ENCODE results near the gene GCGR.

DNA sequence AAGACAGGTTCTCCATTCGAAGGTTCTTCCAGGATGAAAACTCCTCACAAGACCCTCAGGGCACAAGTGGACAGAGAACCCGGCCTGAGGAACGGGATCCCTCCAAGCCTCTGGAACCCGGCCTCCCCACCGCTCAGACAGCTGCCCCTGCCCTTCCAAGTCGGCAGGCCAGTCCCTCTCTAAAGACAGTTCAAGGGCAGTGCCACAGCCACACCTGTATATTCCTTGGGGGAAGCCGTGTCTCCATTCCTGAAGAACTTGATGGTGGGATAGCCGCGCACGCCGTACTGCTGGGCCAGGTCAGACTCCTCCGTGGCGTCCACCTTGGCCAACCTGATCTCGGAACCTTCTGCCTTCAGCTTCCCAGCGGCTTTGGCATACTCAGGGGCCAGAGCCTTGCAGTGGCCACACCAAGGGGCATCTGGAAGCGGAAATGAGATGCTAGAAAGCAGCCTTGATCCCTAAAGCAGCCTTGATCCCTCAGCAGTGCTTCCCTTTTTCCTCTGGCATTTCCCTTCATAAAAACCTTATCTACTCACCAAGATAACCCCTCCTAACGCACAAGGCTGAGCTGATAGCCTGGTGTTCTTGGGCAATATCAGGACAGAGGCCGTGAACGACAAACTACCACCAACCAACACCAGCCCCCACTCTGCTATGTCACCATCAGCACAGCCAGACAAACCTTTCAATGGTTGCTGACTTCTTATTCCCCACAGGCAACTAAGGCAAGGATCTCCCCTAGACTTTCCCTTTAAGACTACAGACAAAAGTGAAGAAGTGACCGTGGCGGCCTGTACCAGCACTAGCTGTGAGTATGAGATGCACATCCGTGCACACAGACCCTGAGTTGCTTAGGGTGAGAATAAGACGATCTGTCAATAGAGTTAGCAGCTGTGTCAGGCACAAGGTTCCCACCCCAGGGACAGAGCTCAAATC lies 55.3 kb downstream of the GCGR start:
- TF ChIP-seq POLR2A (IDR thresholded peaks at IDR 0.05), result no peak
- TF ChIP-seq, protein P1, sequence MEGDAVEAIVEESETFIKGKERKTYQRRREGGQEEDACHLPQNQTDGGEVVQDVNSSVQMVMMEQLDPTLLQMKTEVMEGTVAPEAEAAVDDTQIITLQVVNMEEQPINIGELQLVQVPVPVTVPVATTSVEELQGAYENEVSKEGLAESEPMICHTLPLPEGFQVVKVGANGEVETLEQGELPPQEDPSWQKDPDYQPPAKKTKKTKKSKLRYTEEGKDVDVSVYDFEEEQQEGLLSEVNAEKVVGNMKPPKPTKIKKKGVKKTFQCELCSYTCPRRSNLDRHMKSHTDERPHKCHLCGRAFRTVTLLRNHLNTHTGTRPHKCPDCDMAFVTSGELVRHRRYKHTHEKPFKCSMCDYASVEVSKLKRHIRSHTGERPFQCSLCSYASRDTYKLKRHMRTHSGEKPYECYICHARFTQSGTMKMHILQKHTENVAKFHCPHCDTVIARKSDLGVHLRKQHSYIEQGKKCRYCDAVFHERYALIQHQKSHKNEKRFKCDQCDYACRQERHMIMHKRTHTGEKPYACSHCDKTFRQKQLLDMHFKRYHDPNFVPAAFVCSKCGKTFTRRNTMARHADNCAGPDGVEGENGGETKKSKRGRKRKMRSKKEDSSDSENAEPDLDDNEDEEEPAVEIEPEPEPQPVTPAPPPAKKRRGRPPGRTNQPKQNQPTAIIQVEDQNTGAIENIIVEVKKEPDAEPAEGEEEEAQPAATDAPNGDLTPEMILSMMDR (IDR thresholded peaks at IDR 0.05), result no peak

Measured in esophagus squamous epithelium (tissue), 4 donors.